GM23338 (cell line): ENCODE results near the gene MAP4K1.

Experiments
- CREB1 ChIP-seq: fragments of 250-450 bp; sonication (Bioruptor Pico); IDR thresholded peaks from 2 replicates; pipeline ENCODE4 v1.5.0; 2020; ENCODE audit warnings: low read depth, mild to moderate bottlenecking, moderate library complexity
- EZH2 ChIP-seq: fragments of 200-600 bp; sonication (generic); IDR thresholded peaks from one replicate; pipeline ENCODE4 v1.8.0; 2017; ENCODE audit warnings: antibody characterized with exemption, mild to moderate bottlenecking, low read depth; ENCODE audit not compliant: unreplicated experiment
- EZH2phosphoT487 ChIP-seq: fragments of 200-600 bp; sonication (generic); IDR thresholded peaks from one replicate; pipeline ENCODE4 v1.8.1; 2018; ENCODE audit warnings: antibody characterized with exemption; ENCODE audit not compliant: unreplicated experiment
- JUNB ChIP-seq: IDR thresholded peaks from one replicate; pipeline ENCODE4 v1.6.1; 2016; ENCODE audit warnings: antibody characterized with exemption; ENCODE audit not compliant: unreplicated experiment
- NANOG ChIP-seq: IDR thresholded peaks from 2 replicates; pipeline ENCODE4 v1.6.1; 2016; ENCODE audit warnings: antibody characterized with exemption, borderline replicate concordance
- POLR2AphosphoS5 ChIP-seq: IDR thresholded peaks from 2 replicates; pipeline ENCODE4 v1.6.1; 2016; ENCODE audit warnings: antibody characterized with exemption, low read depth
- STAT1 ChIP-seq: IDR thresholded peaks from one replicate; pipeline ENCODE4 v1.6.1; 2016; ENCODE audit warnings: antibody characterized with exemption; ENCODE audit not compliant: unreplicated experiment
- TF ChIP-seq, protein P1 (sequence below), 2 experiments: fragments of 200-600 bp in 1 of 2; sonication (generic) in 1 of 2; conservative IDR thresholded peaks; 2 replicates each; pipeline versions ENCODE4 v1.5.1 to v1.6.1; 2016 to 2017; ENCODE audit warnings: antibody characterized with exemption in 2 of 2, low read depth in 2 of 2, mild to moderate bottlenecking in 2 of 2, moderate library complexity in 1 of 2
- TF ChIP-seq, protein P2 (sequence below): IDR thresholded peaks from one replicate; pipeline ENCODE4 v1.6.1; 2018; ENCODE audit warnings: antibody characterized with exemption; ENCODE audit not compliant: unreplicated experiment
- TF ChIP-seq, protein P3 (sequence below): IDR thresholded peaks from 2 replicates; pipeline ENCODE4 v1.6.1; 2016; ENCODE audit warnings: antibody characterized with exemption

DNA sequence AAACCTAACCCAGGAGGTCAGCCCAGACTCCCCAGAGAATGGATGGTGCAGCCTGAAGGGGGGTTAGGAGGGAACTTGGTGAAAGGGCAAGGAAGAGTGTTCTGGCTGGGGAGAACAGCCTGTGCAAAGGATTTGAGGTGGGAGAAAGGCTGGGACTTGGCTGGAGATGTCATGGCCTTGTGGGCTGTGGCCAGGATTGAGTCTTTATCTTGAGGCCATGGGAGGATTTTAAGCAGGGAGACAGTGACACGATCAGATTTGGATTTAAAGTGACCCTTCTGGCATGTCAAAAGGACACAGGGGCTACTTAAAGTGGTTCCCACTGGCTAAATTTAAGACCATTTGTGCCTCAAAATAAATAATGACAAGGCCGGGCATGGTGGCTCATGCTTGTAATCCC lies 29.7 kb downstream of the MAP4K1 start:
- TF ChIP-seq POLR2AphosphoS5 (no peak), JUNB (no peak), EZH2phosphoT487 (no peak), CREB1 (no peak), STAT1 (no peak), EZH2 (no peak), NANOG (no peak)
- TF ChIP-seq, protein P1, sequence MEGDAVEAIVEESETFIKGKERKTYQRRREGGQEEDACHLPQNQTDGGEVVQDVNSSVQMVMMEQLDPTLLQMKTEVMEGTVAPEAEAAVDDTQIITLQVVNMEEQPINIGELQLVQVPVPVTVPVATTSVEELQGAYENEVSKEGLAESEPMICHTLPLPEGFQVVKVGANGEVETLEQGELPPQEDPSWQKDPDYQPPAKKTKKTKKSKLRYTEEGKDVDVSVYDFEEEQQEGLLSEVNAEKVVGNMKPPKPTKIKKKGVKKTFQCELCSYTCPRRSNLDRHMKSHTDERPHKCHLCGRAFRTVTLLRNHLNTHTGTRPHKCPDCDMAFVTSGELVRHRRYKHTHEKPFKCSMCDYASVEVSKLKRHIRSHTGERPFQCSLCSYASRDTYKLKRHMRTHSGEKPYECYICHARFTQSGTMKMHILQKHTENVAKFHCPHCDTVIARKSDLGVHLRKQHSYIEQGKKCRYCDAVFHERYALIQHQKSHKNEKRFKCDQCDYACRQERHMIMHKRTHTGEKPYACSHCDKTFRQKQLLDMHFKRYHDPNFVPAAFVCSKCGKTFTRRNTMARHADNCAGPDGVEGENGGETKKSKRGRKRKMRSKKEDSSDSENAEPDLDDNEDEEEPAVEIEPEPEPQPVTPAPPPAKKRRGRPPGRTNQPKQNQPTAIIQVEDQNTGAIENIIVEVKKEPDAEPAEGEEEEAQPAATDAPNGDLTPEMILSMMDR (conservative IDR thresholded peaks at IDR 0.05; ENCODE audit: low read depth in 2 of 2): no peak
- TF ChIP-seq, protein P2, sequence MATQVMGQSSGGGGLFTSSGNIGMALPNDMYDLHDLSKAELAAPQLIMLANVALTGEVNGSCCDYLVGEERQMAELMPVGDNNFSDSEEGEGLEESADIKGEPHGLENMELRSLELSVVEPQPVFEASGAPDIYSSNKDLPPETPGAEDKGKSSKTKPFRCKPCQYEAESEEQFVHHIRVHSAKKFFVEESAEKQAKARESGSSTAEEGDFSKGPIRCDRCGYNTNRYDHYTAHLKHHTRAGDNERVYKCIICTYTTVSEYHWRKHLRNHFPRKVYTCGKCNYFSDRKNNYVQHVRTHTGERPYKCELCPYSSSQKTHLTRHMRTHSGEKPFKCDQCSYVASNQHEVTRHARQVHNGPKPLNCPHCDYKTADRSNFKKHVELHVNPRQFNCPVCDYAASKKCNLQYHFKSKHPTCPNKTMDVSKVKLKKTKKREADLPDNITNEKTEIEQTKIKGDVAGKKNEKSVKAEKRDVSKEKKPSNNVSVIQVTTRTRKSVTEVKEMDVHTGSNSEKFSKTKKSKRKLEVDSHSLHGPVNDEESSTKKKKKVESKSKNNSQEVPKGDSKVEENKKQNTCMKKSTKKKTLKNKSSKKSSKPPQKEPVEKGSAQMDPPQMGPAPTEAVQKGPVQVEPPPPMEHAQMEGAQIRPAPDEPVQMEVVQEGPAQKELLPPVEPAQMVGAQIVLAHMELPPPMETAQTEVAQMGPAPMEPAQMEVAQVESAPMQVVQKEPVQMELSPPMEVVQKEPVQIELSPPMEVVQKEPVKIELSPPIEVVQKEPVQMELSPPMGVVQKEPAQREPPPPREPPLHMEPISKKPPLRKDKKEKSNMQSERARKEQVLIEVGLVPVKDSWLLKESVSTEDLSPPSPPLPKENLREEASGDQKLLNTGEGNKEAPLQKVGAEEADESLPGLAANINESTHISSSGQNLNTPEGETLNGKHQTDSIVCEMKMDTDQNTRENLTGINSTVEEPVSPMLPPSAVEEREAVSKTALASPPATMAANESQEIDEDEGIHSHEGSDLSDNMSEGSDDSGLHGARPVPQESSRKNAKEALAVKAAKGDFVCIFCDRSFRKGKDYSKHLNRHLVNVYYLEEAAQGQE: no peak
- TF ChIP-seq, protein P3, sequence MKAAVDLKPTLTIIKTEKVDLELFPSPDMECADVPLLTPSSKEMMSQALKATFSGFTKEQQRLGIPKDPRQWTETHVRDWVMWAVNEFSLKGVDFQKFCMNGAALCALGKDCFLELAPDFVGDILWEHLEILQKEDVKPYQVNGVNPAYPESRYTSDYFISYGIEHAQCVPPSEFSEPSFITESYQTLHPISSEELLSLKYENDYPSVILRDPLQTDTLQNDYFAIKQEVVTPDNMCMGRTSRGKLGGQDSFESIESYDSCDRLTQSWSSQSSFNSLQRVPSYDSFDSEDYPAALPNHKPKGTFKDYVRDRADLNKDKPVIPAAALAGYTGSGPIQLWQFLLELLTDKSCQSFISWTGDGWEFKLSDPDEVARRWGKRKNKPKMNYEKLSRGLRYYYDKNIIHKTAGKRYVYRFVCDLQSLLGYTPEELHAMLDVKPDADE: no peak
